Muscle layer of colon (tissue), 2 donors: Measurements from ENCODE around the gene TOE1.
A peak's percentile ranks its signal among the peaks of the same experiment; 100 is the strongest.
"Not testable (repeated sequence)": the region's sequence is repeated elsewhere in the genome, so short reads cannot be mapped to it uniquely, and the experiment has no call there.

ENCODE experiments used
- H3K27ac ChIP-seq: one replicate; pipeline ENCODE4 v1.7.0; 2013; ENCODE audit warnings: low read depth, mild to moderate bottlenecking, low read length, moderate library complexity
- H3K27me3 ChIP-seq, 2 donors: one replicate each; pipeline ENCODE4 v1.7.0; 2013; ENCODE audit warnings: low read length in 2 of 2, mild to moderate bottlenecking in 2 of 2; ENCODE audit not compliant: insufficient read depth in 2 of 2, control insufficient read depth in 1 of 2
- H3K36me3 ChIP-seq: one replicate; pipeline ENCODE4 v1.7.0; 2013; ENCODE audit warnings: mild to moderate bottlenecking, low read length; ENCODE audit not compliant: insufficient read depth
- H3K4me1 ChIP-seq: one replicate; pipeline ENCODE4 v1.7.0; 2013; ENCODE audit warnings: mild to moderate bottlenecking, low read length; ENCODE audit not compliant: insufficient read depth
- H3K4me3 ChIP-seq, 2 donors: one replicate each; pipeline ENCODE4 v1.7.0; 2013; ENCODE audit warnings: low read length in 2 of 2, low read depth in 1 of 2, mild to moderate bottlenecking in 1 of 2, moderate library complexity in 1 of 2
- H3K9ac ChIP-seq: one replicate; pipeline ENCODE4 v1.7.0; 2013; ENCODE audit warnings: low read length
- H3K9me3 ChIP-seq: one replicate; pipeline ENCODE4 v1.7.0; 2013; ENCODE audit warnings: mild to moderate bottlenecking, low read length
- donor health status: abdominal sarcoma.
- donor health status: Adenocarcinoma of cecum.

TOE1 gene

GRCh38 chr1:45339789-45340558 is at the start of gene TOE1, which contains the start of gene MUTYH:
Gene TOE1, plus strand, starts transcription at chr1:45340170. Its CDS starts 83 bp downstream, at chr1:45340253.
Gene MUTYH, minus strand, starts transcription at chr1:45340440. Its CDS starts 5,935 bp downstream, at chr1:45334505.
- peak within 1 kb of the TSS; percentile 96 for H3K27ac ChIP-seq
- H3K9me3 ChIP-seq, result no peaks in the 10 kb centered on the region
- peaks cover 16% of the 10 kb centered on the region for H3K4me1 ChIP-seq
- peak within 1 kb of the TSS; percentile 91 for H3K9ac ChIP-seq
- peak within 1 kb of the TSS; percentile 72 to 93 for H3K4me3 ChIP-seq
- H3K36me3 ChIP-seq, result peaks cover 40% of the 10 kb centered on the region
- no peaks in the 10 kb centered on the region for H3K27me3 ChIP-seq

GRCh38 chr1:45291002-45291401 is 49.0 kb upstream of the TOE1 start:
- not testable (repeated sequence) for H3K9ac ChIP-seq, H3K27me3 ChIP-seq, H3K27ac ChIP-seq, H3K36me3 ChIP-seq, H3K9me3 ChIP-seq, H3K4me1 ChIP-seq, H3K4me3 ChIP-seq

- H3K4me1 ChIP-seq, result no peaks in the 10 kb centered on the region
- no peak overlapping the region for H3K4me3 ChIP-seq
- H3K9me3 ChIP-seq, result no peaks in the 10 kb centered on the region
- H3K9ac ChIP-seq, result no peak overlapping the region
- no peaks in the 10 kb centered on the region for H3K36me3 ChIP-seq
- no peak overlapping the region for H3K27ac ChIP-seq
- H3K27me3 ChIP-seq, result no peaks in the 10 kb centered on the region
These were observed 48.3 kb upstream of the TOE1 start for GRCh38 chr1:45291716-45292115.

GRCh38 chr1:45297666-45298356 is 42.2 kb upstream of the TOE1 start:
- H3K9ac ChIP-seq, result no peak overlapping the region
- no peak overlapping the region for H3K27ac ChIP-seq
- no peaks in the 10 kb centered on the region for H3K9me3 ChIP-seq
- H3K27me3 ChIP-seq, result no peaks in the 10 kb centered on the region
- no peak overlapping the region for H3K4me3 ChIP-seq
- H3K4me1 ChIP-seq, result no peaks in the 10 kb centered on the region
- no peaks in the 10 kb centered on the region for H3K36me3 ChIP-seq

- Histone ChIP-seq H3K4me1 (peaks cover 3% of the 10 kb centered on the region), H3K9me3 (no peaks in the 10 kb centered on the region), H3K4me3 (no peak overlapping the region)
These were observed 40.7 kb upstream of the TOE1 start for GRCh38 chr1:45299296-45299695.

GRCh38 chr1:45299981-45300668 is 39.8 kb upstream of the TOE1 start:
- H3K36me3 ChIP-seq, result no peaks in the 10 kb centered on the region
- no peaks in the 10 kb centered on the region for H3K9me3 ChIP-seq
- no peak overlapping the region for H3K4me3 ChIP-seq
- peaks cover 10% of the 10 kb centered on the region for H3K4me1 ChIP-seq
- H3K27ac ChIP-seq, result no peak overlapping the region
- no peak overlapping the region for H3K9ac ChIP-seq
- no peaks in the 10 kb centered on the region for H3K27me3 ChIP-seq

More at GRCh38 chr1:45299296-45299695, 40.7 kb upstream of the TOE1 start:
- H3K27me3 ChIP-seq, result no peaks in the 10 kb centered on the region
- H3K27ac ChIP-seq, result no peak overlapping the region
- H3K36me3 ChIP-seq, result no peaks in the 10 kb centered on the region
- H3K9ac ChIP-seq, result no peak overlapping the region

- Histone ChIP-seq H3K4me3 (no peak overlapping the region), H3K27me3 (no peaks in the 10 kb centered on the region), H3K27ac (no peak overlapping the region), H3K9me3 (no peaks in the 10 kb centered on the region), H3K9ac (no peak overlapping the region), H3K4me1 (peaks cover 10% of the 10 kb centered on the region), H3K36me3 (no peaks in the 10 kb centered on the region)
These were observed 39.3 kb upstream of the TOE1 start for GRCh38 chr1:45300669-45300997.

- no peaks in the 10 kb centered on the region for H3K36me3 ChIP-seq
- H3K27me3 ChIP-seq, result no peaks in the 10 kb centered on the region
- H3K4me3 ChIP-seq, result peak overlapping the region; percentile 43 to 79
- H3K9me3 ChIP-seq, result no peaks in the 10 kb centered on the region
- peaks cover 10% of the 10 kb centered on the region for H3K4me1 ChIP-seq
- H3K27ac ChIP-seq, result no peak overlapping the region
- H3K9ac ChIP-seq, result peak overlapping the region; percentile 68
These were observed 37.3 kb upstream of the TOE1 start for GRCh38 chr1:45302505-45303150.

GRCh38 chr1:45303520-45304310 is 36.3 kb upstream of the TOE1 start:
- H3K4me3 ChIP-seq, result peak overlapping the region; percentile 65 to 79
- H3K27ac ChIP-seq, result peak overlapping the region; percentile 97

GRCh38 chr1:45304311-45305081 is 35.5 kb upstream of the TOE1 start:
- H3K9me3 ChIP-seq, result no peaks in the 10 kb centered on the region
- peak overlapping the region; percentile 65 to 72 for H3K4me3 ChIP-seq
- H3K27me3 ChIP-seq, result no peaks in the 10 kb centered on the region
- peak overlapping the region; percentile 97 for H3K27ac ChIP-seq
- peak overlapping the region; percentile 75 for H3K9ac ChIP-seq
- H3K4me1 ChIP-seq, result peaks cover 10% of the 10 kb centered on the region
- no peaks in the 10 kb centered on the region for H3K36me3 ChIP-seq

More at GRCh38 chr1:45303520-45304310, 36.3 kb upstream of the TOE1 start:
- Histone ChIP-seq H3K4me1 (peaks cover 10% of the 10 kb centered on the region), H3K9ac (peak overlapping the region; percentile 75), H3K9me3 (no peaks in the 10 kb centered on the region), H3K36me3 (no peaks in the 10 kb centered on the region), H3K27me3 (no peaks in the 10 kb centered on the region)
